SH-SY5Y (cell line): ENCODE results near the gene HAAO.
A peak's percentile ranks its signal among the peaks of the same experiment; 100 is the strongest.

Source experiments
- GATA2 ChIP-seq: IDR thresholded peaks from 2 replicates; pipeline ENCODE4 v1.6.1; 2011; ENCODE audit warnings: mild to moderate bottlenecking, low read depth, low read length
- GATA3 ChIP-seq: IDR thresholded peaks from 2 replicates; pipeline ENCODE4 v1.6.1; 2011; ENCODE audit warnings: low read depth, mild to moderate bottlenecking, low read length, moderate library complexity

GRCh38 chr2:42810971-42811811 lies 18.8 kb upstream of the HAAO start:
- TF ChIP-seq GATA2 (0 out of 2 replicates have a peak, but pooled peaks have one; percentile 3), GATA3 (no peak)
